HCT116 (cell line): Measurements from ENCODE around the gene TEX264.
"Not testable (repeated sequence)": the region's sequence is repeated elsewhere in the genome, so short reads cannot be mapped to it uniquely, and the experiment has no call there.

ENCODE experiments used
- CTCF ChIP-seq, 3 experiments: fragments of 200-600 bp in 1 of 3; sonication (generic) in 1 of 3; IDR thresholded peaks in 2 of 3; conservative IDR thresholded peaks in 1 of 3; 2 replicates each; pipeline ENCODE4 v1.5.1; 2012 to 2017; ENCODE audit warnings: low read depth in 2 of 3, low read length in 2 of 3, antibody characterized with exemption in 1 of 3, borderline replicate concordance in 1 of 3, control low read depth in 1 of 3, mild to moderate bottlenecking in 1 of 3, mixed read lengths in 1 of 3, mixed run types in 1 of 3, moderate library complexity in 1 of 3; ENCODE audit not compliant: insufficient read depth in 1 of 3
- POLR2A ChIP-seq: IDR thresholded peaks from 2 replicates; pipeline ENCODE4 v1.7.0; 2011; ENCODE audit warnings: borderline replicate concordance; ENCODE audit not compliant: insufficient read depth, insufficient read length; ENCODE audit errors: extremely low read depth
- POLR2AphosphoS5 ChIP-seq: IDR thresholded peaks from 2 replicates; pipeline ENCODE4 v1.6.1; 2011; ENCODE audit warnings: mild to moderate bottlenecking, low read depth, low read length, moderate library complexity
- RAD21 ChIP-seq: IDR thresholded peaks from 2 replicates; pipeline ENCODE4 v1.6.1; 2012; ENCODE audit warnings: low read depth, mild to moderate bottlenecking
- SIN3A ChIP-seq: IDR thresholded peaks from 2 replicates; pipeline ENCODE4 v1.6.1; 2012; ENCODE audit warnings: low read depth
- TCF7L2 ChIP-seq: IDR thresholded peaks from 2 replicates; pipeline ENCODE4 v1.7.0; 2011; ENCODE audit warnings: borderline replicate concordance, inconsistent platforms; ENCODE audit not compliant: insufficient read depth, insufficient read length; ENCODE audit errors: extremely low read depth
- YY1 ChIP-seq: IDR thresholded peaks from 2 replicates; pipeline ENCODE4 v1.6.1; 2011; ENCODE audit warnings: low read length, low read depth, moderate library complexity, mild to moderate bottlenecking; ENCODE audit not compliant: insufficient replicate concordance; ENCODE audit errors: extremely low read depth
- TF ChIP-seq, protein P1 (sequence below): IDR thresholded peaks from 2 replicates; pipeline ENCODE4 v1.6.1; 2012; ENCODE audit warnings: low read depth

DNA sequence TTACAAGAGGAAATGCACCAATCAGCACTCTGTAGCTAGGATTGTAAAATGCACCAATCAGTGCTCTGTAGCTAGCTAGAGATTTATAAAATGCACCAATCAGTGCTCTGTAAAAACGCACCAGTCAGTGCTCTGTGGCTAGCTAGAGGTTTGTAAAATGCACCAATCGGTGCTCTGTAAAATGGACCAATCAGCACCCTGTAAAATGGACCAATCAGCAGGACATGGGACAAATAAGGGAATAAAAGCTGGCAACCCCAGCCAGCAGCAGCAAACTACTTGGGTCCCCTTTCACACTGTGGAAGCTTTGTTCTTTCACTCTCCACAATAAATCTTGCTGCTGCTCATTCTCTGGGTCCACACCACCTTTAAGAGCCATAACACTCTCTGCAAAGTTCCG lies 71.3 kb downstream of the TEX264 start:
- TF ChIP-seq CTCF (IDR thresholded peaks at IDR 0.05 in 2 of 3, conservative IDR thresholded peaks at IDR 0.05 in 1 of 3; ENCODE audit: borderline replicate concordance in 1 of 3, insufficient read depth in 1 of 3, low read depth in 2 of 3, low read length in 2 of 3); POLR2AphosphoS5; SIN3A; YY1; POLR2A; TCF7L2; RAD21: not testable (repeated sequence)
- TF ChIP-seq, protein P1, sequence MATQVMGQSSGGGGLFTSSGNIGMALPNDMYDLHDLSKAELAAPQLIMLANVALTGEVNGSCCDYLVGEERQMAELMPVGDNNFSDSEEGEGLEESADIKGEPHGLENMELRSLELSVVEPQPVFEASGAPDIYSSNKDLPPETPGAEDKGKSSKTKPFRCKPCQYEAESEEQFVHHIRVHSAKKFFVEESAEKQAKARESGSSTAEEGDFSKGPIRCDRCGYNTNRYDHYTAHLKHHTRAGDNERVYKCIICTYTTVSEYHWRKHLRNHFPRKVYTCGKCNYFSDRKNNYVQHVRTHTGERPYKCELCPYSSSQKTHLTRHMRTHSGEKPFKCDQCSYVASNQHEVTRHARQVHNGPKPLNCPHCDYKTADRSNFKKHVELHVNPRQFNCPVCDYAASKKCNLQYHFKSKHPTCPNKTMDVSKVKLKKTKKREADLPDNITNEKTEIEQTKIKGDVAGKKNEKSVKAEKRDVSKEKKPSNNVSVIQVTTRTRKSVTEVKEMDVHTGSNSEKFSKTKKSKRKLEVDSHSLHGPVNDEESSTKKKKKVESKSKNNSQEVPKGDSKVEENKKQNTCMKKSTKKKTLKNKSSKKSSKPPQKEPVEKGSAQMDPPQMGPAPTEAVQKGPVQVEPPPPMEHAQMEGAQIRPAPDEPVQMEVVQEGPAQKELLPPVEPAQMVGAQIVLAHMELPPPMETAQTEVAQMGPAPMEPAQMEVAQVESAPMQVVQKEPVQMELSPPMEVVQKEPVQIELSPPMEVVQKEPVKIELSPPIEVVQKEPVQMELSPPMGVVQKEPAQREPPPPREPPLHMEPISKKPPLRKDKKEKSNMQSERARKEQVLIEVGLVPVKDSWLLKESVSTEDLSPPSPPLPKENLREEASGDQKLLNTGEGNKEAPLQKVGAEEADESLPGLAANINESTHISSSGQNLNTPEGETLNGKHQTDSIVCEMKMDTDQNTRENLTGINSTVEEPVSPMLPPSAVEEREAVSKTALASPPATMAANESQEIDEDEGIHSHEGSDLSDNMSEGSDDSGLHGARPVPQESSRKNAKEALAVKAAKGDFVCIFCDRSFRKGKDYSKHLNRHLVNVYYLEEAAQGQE, result not testable (repeated sequence)
